ENCODE results near the gene MAPRE2.
"Not testable (repeated sequence)": the region's sequence is repeated elsewhere in the genome, so short reads cannot be mapped to it uniquely, and the experiment has no call there.

Gene MAPRE2

GRCh38 chr18:35127201-35127600 is 86.0 kb downstream of the MAPRE2 start:
- DNase-seq, result peak; percentile 52

- DNase-seq, result peak; percentile 13
Observed at GRCh38 chr18:35128675-35129074, 87.5 kb downstream of the MAPRE2 start.

- DNase-seq, result no peak
Observed at GRCh38 chr18:35130236-35130635, 89.0 kb downstream of the MAPRE2 start.

DNA sequence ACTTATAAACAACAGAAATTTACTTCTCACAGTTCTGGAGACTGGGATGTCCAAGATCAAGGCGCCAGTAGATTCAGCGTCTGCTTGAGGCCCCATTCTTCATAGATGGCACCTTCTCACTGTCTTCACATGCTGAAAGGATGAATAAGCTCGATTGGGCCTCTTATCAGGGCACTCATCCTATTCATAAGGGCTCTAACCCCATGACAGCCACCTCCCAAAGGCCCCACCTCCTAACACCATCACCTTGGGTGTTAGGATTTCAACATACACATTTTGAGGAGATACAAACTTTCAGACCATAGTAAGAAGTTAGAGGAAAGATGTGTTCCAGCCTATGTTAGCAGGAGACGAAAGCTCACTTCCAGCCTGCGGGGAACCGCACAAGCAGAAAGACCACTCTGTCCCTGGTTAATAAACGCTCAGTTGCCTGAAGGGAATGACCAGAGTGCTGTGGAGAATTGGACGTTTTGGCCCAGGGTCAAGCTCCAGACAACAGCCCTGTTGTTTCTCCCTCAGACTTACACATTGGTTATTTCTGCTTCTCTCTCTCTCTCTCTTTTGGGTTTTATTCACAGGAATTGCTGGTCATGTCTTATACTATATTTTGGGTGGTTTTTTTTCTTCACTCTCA is 90.3 kb downstream of the MAPRE2 start:
- DNase-seq, result no peak

- DNase-seq, result no peak
Observed at GRCh38 chr18:35132021-35132902, 91.0 kb downstream of the MAPRE2 start.

DNA sequence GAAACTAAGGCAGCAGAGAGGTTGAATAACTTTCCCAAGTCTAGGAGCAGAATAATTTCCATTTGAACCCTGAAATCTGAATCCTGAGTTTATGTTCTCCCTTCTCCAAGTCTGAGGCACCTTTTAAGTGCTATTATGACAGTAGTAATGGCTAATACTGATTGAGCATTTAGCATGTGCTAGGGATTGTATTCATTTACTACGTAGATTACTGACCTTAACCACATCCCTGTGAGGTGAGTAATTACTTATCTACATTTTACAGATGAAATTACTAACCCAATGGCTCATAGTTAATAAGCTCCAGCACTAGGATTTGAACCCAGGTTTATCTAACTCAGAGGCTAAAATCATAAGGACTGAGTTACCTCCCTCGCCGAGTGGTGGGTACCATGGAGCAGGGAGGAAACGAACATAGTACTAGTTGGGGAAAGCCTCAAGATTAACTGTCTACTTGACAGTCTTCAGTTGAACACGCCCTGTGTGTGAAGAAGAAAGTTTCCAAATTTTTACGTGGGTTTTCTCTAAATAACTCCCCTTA is 93.0 kb downstream of the MAPRE2 start:
- no peak for DNase-seq

- no peak for DNase-seq
Observed at GRCh38 chr18:35134791-35135531, 93.7 kb downstream of the MAPRE2 start.

GRCh38 chr18:35136248-35136647 is 95.0 kb downstream of the MAPRE2 start:
- DNase-seq, result peak; percentile 54

DNA sequence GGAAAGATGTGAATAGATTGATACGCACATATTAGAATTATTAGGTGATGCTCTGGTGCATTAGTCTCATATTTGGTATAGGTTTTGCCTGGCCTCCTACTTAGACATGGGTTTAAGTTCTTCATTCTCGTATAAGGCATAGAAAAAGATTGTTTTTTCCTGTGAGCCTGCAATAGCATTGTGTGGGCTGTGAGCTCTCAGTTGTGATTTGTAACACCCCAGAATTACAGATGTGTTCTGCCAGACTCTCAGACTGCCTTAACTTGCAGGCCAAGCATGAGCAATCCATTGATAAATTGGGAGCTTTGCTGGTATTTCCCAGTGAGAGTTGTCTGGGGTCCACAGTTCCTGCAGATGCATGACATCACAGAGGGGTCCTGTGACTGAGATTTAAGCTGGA is 95.7 kb downstream of the MAPRE2 start:
- DNase-seq, result no peak

GRCh38 chr18:35137632-35138031 is 96.4 kb downstream of the MAPRE2 start:
- peak; percentile 42 for DNase-seq

- DNase-seq, result no peak
Observed at GRCh38 chr18:35138773-35139172, 97.6 kb downstream of the MAPRE2 start.

GRCh38 chr18:35139517-35139916 is 98.3 kb downstream of the MAPRE2 start:
- DNase-seq, result no peak

- DNase-seq, result no peak
Observed at GRCh38 chr18:35141077-35141476, 99.9 kb downstream of the MAPRE2 start.

DNA sequence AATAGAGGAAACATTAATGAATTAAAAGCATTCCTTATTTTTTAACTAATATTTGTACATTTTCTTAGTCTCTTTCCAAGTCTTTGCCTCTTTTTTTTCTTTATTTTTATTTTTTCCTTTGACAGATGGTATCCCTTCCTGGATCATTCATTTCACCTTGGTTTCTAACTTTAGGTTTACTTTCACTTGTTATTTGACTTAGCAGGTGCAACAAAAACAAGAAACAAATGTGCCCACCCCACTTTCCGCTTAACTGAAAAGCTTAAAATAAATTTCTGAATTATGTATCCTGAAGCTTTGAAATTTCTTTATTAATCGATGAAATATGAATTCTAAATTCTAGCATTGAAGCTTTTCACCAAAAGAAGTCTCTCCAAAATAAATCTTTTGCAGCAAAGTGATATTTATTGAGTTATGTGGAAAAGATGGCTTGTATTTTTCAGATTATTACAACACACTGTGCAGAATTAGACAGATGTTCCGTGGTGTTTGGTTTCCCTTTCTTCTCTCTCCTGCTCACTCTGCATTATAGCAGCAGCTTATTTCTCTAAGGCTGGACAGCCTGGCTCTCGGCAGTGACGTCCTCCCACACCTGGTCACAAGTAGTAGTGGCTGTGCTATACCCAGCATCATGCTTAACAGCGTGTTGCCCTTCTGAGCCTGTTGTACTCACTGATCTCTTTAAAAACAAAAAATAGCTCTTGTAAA is 100.5 kb downstream of the MAPRE2 start:
- no peak for DNase-seq

- no peak for DNase-seq
Observed at GRCh38 chr18:35142275-35142615, 101.0 kb downstream of the MAPRE2 start.

GRCh38 chr18:35143622-35144596 is 102.7 kb downstream of the MAPRE2 start:
- DNase-seq, result peak; percentile 81

DNA sequence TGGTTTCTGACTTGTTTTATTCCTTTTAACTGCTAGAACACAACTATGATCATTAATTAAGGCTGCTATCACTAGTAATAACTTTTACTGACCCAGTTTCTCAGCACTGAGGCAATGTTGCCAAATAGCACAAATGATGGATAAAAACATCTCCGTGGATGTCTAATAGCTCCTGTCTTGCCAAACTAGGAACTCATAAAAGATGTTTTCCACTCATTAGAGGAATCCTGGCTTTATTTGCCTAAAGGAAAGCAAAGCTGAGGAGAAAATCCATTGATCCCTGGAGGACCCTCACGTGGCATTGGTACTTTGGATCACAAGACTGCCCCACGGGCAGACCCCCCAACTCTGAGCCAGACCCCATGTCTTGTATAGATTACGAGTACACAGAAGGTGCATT is 103.5 kb downstream of the MAPRE2 start:
- no peak for DNase-seq

DNA sequence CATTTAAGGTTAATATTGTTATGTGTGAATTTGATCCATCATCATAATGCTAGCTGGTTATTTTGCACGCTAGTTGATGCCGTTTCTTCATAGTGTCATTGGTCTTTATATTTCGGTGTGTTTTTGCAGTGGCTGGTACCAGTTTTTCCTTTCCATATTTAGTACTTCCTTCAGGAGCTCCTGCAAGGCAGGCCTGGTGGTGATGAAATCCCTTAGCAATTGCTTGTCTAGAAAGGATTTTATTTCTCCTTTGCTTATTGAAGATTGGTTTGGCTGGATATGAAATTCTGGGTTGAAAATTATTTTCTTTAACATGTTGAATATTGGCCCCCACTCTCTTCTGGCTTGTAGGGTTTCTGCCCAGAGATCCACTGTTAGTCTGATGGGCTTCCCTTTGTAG is 109.0 kb downstream of the MAPRE2 start:
- DNase-seq, result not testable (repeated sequence)

GRCh38 chr18:35153609-35154272 is 112.5 kb downstream of the MAPRE2 start:
- DNase-seq, result peak; percentile 76

GRCh38 chr18:35155398-35156117 is 114.3 kb downstream of the MAPRE2 start:
- peak; percentile 74 for DNase-seq

Data from hematopoietic multipotent progenitor cell treated with erythropoietin and hydrocortisone succinate and interleukin-3 and kit ligand, for 4 days (in vitro differentiated cells).